ENCODE measurements around the gene FUOM.

FUOM gene

GRCh38 chr10:133343558-133343957 lies 14.3 kb downstream of the FUOM start:
- no peak for TF ChIP-seq Cebpa-rat (IDR thresholded peaks at IDR 0.05)
- no peaks in the 10 kb centered on the region for H3K27me3 ChIP-seq
- no peaks in the 10 kb centered on the region for H4K20me1 ChIP-seq
- H3K4me3 ChIP-seq = no peak overlapping the region
- H3K27ac ChIP-seq = no peak overlapping the region
- peaks cover 17% of the 10 kb centered on the region for H3K4me1 ChIP-seq
- H3K4me2 ChIP-seq = no peak overlapping the region
- no peaks in the 10 kb centered on the region for H3K36me3 ChIP-seq
- H3K9ac ChIP-seq = no peak overlapping the region
- H3K9me3 ChIP-seq = peaks cover 18% of the 10 kb centered on the region

GRCh38 chr10:133342942-133343341 lies 14.9 kb downstream of the FUOM start:
- no peak overlapping the region for H3K9ac ChIP-seq
- H3K36me3 ChIP-seq = no peaks in the 10 kb centered on the region
- no peak overlapping the region for H3K4me3 ChIP-seq
- H3K4me2 ChIP-seq = no peak overlapping the region
- H3K4me1 ChIP-seq = peaks cover 17% of the 10 kb centered on the region
- peaks cover 24% of the 10 kb centered on the region for H3K9me3 ChIP-seq
- H3K27ac ChIP-seq = no peak overlapping the region
- TF ChIP-seq Cebpa-rat (IDR thresholded peaks at IDR 0.05) = no peak
- H3K27me3 ChIP-seq = peaks cover 5% of the 10 kb centered on the region
- H4K20me1 ChIP-seq = no peaks in the 10 kb centered on the region

DNA sequence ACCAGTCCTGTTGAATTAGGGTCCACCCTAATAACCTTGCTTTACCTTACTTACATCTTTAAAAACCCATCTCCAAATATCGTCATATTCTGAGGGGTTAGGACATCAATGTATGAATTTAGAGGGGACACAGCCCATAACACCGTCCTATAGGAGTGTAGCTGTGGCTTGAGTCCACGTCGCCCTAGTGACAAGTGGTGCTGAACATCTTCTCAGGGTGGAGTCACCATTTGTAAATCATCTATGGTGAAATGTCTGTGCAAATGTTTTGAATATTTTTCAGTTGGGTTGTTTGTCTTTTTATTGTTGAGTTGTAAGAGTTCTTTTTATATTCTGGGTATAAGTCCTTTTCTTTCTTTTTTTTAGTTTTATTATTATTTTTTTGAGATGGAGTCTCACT lies 15.8 kb downstream of the FUOM start:
- Histone ChIP-seq H3K27me3 (peaks cover 15% of the 10 kb centered on the region), H3K9ac (no peak overlapping the region), H3K36me3 (no peaks in the 10 kb centered on the region), H3K9me3 (peaks cover 33% of the 10 kb centered on the region), H3K27ac (no peak overlapping the region), H3K4me2 (no peak overlapping the region), H3K4me3 (no peak overlapping the region), H3K4me1 (peaks cover 21% of the 10 kb centered on the region), H4K20me1 (no peaks in the 10 kb centered on the region)
- no peak for TF ChIP-seq Cebpa-rat (IDR thresholded peaks at IDR 0.05)

DNA sequence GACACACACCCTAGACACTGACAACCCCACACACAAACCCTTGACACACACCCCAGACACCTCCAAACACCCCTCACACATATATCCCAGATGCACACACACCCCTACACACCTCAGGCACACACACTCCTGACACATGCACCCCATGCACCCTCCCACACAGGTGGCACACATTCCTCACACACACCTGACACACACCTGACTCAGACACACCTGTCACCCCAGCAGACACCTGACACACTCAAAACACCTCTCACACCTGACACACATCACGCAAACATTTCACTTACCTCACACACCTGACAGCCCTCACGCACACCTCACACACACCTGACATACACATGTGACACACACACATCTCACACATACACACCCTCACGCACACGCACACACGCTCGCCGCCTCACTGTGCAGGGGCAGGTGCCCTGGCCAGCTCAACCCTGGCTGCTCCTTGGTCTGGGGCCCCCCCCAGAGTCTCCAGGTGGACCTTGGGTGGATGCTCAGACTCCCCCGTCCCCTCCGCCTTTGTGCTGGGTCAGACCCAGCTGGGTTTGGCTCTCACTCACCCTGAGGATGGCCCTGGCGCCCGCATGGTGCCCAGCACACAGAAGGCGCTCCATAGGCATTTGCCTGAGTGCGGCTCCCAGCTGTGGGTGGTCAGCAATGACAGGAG lies 18.0 kb downstream of the FUOM start:
- no peak overlapping the region for H3K27ac ChIP-seq
- peaks cover 36% of the 10 kb centered on the region for H3K27me3 ChIP-seq
- H3K4me1 ChIP-seq = peaks cover 30% of the 10 kb centered on the region
- no peaks in the 10 kb centered on the region for H3K36me3 ChIP-seq
- peaks cover 44% of the 10 kb centered on the region for H3K9me3 ChIP-seq
- H3K9ac ChIP-seq = no peak overlapping the region
- H4K20me1 ChIP-seq = no peaks in the 10 kb centered on the region
- no peak for TF ChIP-seq Cebpa-rat (IDR thresholded peaks at IDR 0.05)
- no peak overlapping the region for H3K4me2 ChIP-seq
- H3K4me3 ChIP-seq = no peak overlapping the region

GRCh38 chr10:133338080-133339071 lies 19.4 kb downstream of the FUOM start:
- H3K36me3 ChIP-seq = no peaks in the 10 kb centered on the region
- H3K4me3 ChIP-seq = no peak overlapping the region
- TF ChIP-seq Cebpa-rat (IDR thresholded peaks at IDR 0.05) = no peak
- peaks cover 49% of the 10 kb centered on the region for H3K9me3 ChIP-seq
- peaks cover 48% of the 10 kb centered on the region for H3K27me3 ChIP-seq
- H3K4me2 ChIP-seq = no peak overlapping the region
- peaks cover 23% of the 10 kb centered on the region for H3K4me1 ChIP-seq
- H3K9ac ChIP-seq = no peak overlapping the region
- H3K27ac ChIP-seq = no peak overlapping the region
- H4K20me1 ChIP-seq = no peaks in the 10 kb centered on the region

DNA sequence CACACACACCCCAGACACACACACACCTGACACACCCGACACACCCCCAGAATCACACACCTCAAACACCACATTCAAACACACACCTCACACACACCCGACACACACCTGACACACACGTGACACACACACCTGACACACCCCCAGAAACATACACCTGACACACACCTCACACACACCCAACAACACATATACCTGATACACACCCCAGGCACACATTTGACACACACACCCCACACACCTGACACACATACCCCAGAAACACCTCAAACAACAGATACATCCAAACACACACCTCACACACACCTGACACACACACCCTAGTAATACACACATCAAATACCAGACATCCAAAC lies 20.5 kb downstream of the FUOM start:
- no peak for TF ChIP-seq Cebpa-rat (IDR thresholded peaks at IDR 0.05)
- peaks cover 23% of the 10 kb centered on the region for H3K4me1 ChIP-seq
- H3K4me3 ChIP-seq = no peak overlapping the region
- no peak overlapping the region for H3K27ac ChIP-seq
- H3K9me3 ChIP-seq = peaks cover 49% of the 10 kb centered on the region
- peaks cover 56% of the 10 kb centered on the region for H3K27me3 ChIP-seq
- no peak overlapping the region for H3K9ac ChIP-seq
- no peaks in the 10 kb centered on the region for H3K36me3 ChIP-seq
- H4K20me1 ChIP-seq = no peaks in the 10 kb centered on the region
- peak overlapping the region; percentile 49 for H3K4me2 ChIP-seq

DNA sequence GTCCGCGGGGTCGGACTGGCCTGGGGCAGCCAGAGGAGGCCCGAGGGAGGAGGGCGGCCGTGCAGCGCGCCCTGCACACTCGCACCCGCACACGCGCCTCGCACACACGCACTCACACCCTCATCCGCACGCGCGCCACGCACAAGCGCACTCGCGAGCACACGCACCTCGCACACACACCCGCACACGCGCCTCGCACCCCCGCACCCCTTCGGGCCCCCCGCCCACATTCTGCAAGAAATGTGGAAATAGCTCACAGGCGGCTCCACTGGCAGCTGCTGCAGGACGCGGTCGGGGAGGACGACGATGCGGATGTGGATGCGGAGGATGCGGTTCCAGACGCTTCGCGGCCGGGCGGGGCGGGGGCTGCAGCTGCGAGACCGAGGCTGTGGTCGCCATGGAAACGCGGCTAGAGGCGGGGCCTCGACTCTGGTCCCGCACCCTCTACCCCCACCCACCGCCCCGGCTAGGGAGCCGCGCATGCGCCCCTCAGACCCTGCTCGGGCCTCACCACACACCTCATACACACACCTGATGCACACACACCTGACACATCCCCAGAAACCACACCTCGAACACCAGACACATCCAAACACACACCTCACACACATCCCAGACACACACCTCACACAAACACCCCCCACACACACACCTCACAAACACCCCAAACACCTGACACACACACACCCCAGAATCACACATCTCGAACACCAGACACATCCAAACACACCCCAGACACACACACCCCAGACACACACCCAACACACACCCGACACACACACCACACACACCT lies 21.0 kb downstream of the FUOM start, which contains the start of gene CALY:
TSS of gene CALY (minus strand) at position 320 of the 793 bp plus-strand sequence. CDS start 7,907 bp downstream, outside the sequence.
- H3K4me1 ChIP-seq = peaks cover 23% of the 10 kb centered on the region
- H3K27ac ChIP-seq = no peak within 1 kb of the TSS
- no peak within 1 kb of the TSS for H3K4me3 ChIP-seq
- H3K36me3 ChIP-seq = no peaks in the 10 kb centered on the region
- H3K4me2 ChIP-seq = peak within 1 kb of the TSS; percentile 49
- no peaks in the 10 kb centered on the region for H4K20me1 ChIP-seq
- no peak for TF ChIP-seq Cebpa-rat (IDR thresholded peaks at IDR 0.05)
- no peak within 1 kb of the TSS for H3K9ac ChIP-seq
- H3K9me3 ChIP-seq = peaks cover 49% of the 10 kb centered on the region
- H3K27me3 ChIP-seq = peaks cover 62% of the 10 kb centered on the region

- H4K20me1 ChIP-seq = no peaks in the 10 kb centered on the region
- H3K27me3 ChIP-seq = peaks cover 66% of the 10 kb centered on the region
- H3K9me3 ChIP-seq = peaks cover 49% of the 10 kb centered on the region
- H3K4me1 ChIP-seq = peaks cover 23% of the 10 kb centered on the region
- H3K9ac ChIP-seq = no peak overlapping the region
- peak overlapping the region; percentile 49 for H3K4me2 ChIP-seq
- H3K36me3 ChIP-seq = no peaks in the 10 kb centered on the region
- H3K4me3 ChIP-seq = no peak overlapping the region
- no peak for TF ChIP-seq Cebpa-rat (IDR thresholded peaks at IDR 0.05)
- H3K27ac ChIP-seq = no peak overlapping the region
Measured at GRCh38 chr10:133336118-133336576, 21.7 kb downstream of the FUOM start.

All from BLaER1 (cell line).